HepG2 (cell line): ENCODE measurements around the gene CD8A. TPM values are rescaled to one million over a fixed set of nuclear protein-coding genes. Genes with fewer than 3 reads are reported as not detected.

Experiments
- ATAC-seq: fragments of 200-7000 bp; cut with Tn5 transposase; 3 replicates; pipeline ENCODE4 v1.9.1; 2020; ENCODE audit warnings: mild to moderate bottlenecking, moderate library complexity
- BruUV-seq: library from RNA; stranded (reverse); fragments of 400-500 nt; replicated peaks from 2 replicates; lab custom pipeline; 2021; lab: Mats Ljungman, UMichigan
- CTCF ChIA-PET: fragments of 300-600 bp; formaldehyde crosslinking; extraction: SDS; loops from one replicate; lab custom pipeline; 2021; ENCODE audit warnings: low total read pairs, inconsistent platforms, low intra/inter-chr PET ratio; lab: Yijun Ruan, JAX
- POLR2A ChIA-PET: fragments of 350-600 bp; sonication (Branson Sonifier 250); formaldehyde crosslinking; loops from one replicate; lab custom pipeline; 2020; ENCODE audit warnings: antibody characterized with exemption, inconsistent platforms; lab: Yijun Ruan, JAX
- DNase-seq: peaks from one replicate; pipeline ENCODE4 v3.0.0-alpha.2; 2015; ENCODE audit warnings: low spot score
- FAIRE-seq: peaks from 3 replicates; lab custom pipeline; 2011; peaks lifted over from hg19 to GRCh38; lab: Jason Lieb, UNC
- H2AFZ ChIP-seq: one replicate; pipeline ENCODE4 v1.6.1; 2011; ENCODE audit warnings: low read length, inconsistent platforms
- H3K27ac ChIP-seq: fragments of 300-600 bp; 3 replicates; pipeline ENCODE4 v1.8.0; 2011; ENCODE audit warnings: mixed run types, mild to moderate bottlenecking, mixed read lengths, low read length, inconsistent platforms; ENCODE audit not compliant: insufficient read depth; ENCODE audit errors: extremely low read length
- H3K27me3 ChIP-seq, 2 experiments: fragments of 200-600 bp in 1 of 2; 2 replicates in 1 of 2; 3 replicates in 1 of 2; pipeline versions ENCODE4 v1.6.0 to v1.8.0; 2011; ENCODE audit warnings: low read length in 2 of 2, mild to moderate bottlenecking in 2 of 2, moderate library complexity in 2 of 2, inconsistent platforms in 1 of 2; ENCODE audit not compliant: insufficient read depth in 2 of 2, control insufficient read depth in 1 of 2
- H3K36me3 ChIP-seq, 2 experiments: fragments of 200-600 bp in 1 of 2; replicated peaks in 1 of 2; 2 replicates in 1 of 2; 3 replicates in 1 of 2; pipeline versions ENCODE4 v1.5.1 to v1.8.0; 2011; ENCODE audit warnings: low read length in 2 of 2, inconsistent platforms in 1 of 2; ENCODE audit not compliant: insufficient read depth in 2 of 2, control insufficient read depth in 1 of 2
- H3K4me1 ChIP-seq: 2 replicates; pipeline ENCODE4 v1.5.1; 2012; ENCODE audit warnings: low read length, inconsistent platforms; ENCODE audit not compliant: insufficient read depth
- H3K4me2 ChIP-seq: 2 replicates; pipeline ENCODE4 v1.6.0; 2011; ENCODE audit warnings: low read depth, low read length, inconsistent platforms
- H3K4me3 ChIP-seq, 3 experiments: fragments of 200-600 bp in 1 of 3; sonication (generic), shearing (Covaris generic) in 1 of 3; replicated peaks in 1 of 3; 2 replicates each; pipeline ENCODE4 v1.5.1; 2011 to 2016; ENCODE audit warnings: low read length in 3 of 3, inconsistent platforms in 2 of 3, low read depth in 2 of 3, mild to moderate bottlenecking in 2 of 3, control low read depth in 1 of 3, mixed read lengths in 1 of 3; ENCODE audit not compliant: insufficient read depth in 1 of 3
- H3K79me2 ChIP-seq: one replicate; pipeline ENCODE4 v1.6.1; 2011; ENCODE audit warnings: low read length, inconsistent platforms; ENCODE audit not compliant: insufficient read depth
- H3K9ac ChIP-seq: 2 replicates; pipeline ENCODE4 v1.6.0; 2011; ENCODE audit warnings: mild to moderate bottlenecking, low read depth, low read length, inconsistent platforms; ENCODE audit not compliant: insufficient read depth
- H3K9me3 ChIP-seq: 2 replicates; pipeline ENCODE4 v1.5.1; 2012; ENCODE audit warnings: mild to moderate bottlenecking, low read length
- H4K20me1 ChIP-seq: 2 replicates; pipeline ENCODE4 v1.6.0; 2011; ENCODE audit warnings: inconsistent platforms, mild to moderate bottlenecking, low read length, moderate library complexity; ENCODE audit not compliant: insufficient read depth
- ATAD3A ChIP-seq: sonication (generic); formaldehyde crosslinking; IDR thresholded peaks from 2 replicates; pipeline ENCODE4 v1.4.0; 2020; ENCODE audit warnings: missing genetic modification reagents
- HNRNPUL1 ChIP-seq: fragments of 200-400 bp; formaldehyde crosslinking; IDR thresholded peaks from 2 replicates; pipeline ENCODE4 v1.6.1; 2017; ENCODE audit warnings: low read depth, mild to moderate bottlenecking, low read length, moderate library complexity
- MIER2 ChIP-seq: IDR thresholded peaks from 2 replicates; pipeline ENCODE4 v1.6.1; 2016; ENCODE audit warnings: missing biosample characterization, missing genetic modification reagents
- NFKBIZ ChIP-seq: IDR thresholded peaks from 2 replicates; pipeline ENCODE4 v1.6.1; 2018; ENCODE audit warnings: missing genetic modification reagents, missing compliant biosample characterization
- PAXIP1 ChIP-seq: sonication (generic); formaldehyde crosslinking; conservative IDR thresholded peaks from 2 replicates; pipeline ENCODE4 v1.4.0; 2020; ENCODE audit warnings: mild to moderate bottlenecking, missing genetic modification reagents, moderate library complexity
- RFXAP ChIP-seq: sonication (generic); formaldehyde crosslinking; IDR thresholded peaks from 2 replicates; pipeline ENCODE4 v1.4.0; 2020; ENCODE audit warnings: missing genetic modification reagents, borderline replicate concordance
- ZKSCAN8 ChIP-seq: IDR thresholded peaks from 2 replicates; pipeline ENCODE4 v1.6.1; 2016; ENCODE audit warnings: borderline replicate concordance, missing genetic modification reagents, missing compliant biosample characterization
- ZNF34 ChIP-seq: sonication (generic); formaldehyde crosslinking; IDR thresholded peaks from 2 replicates; pipeline ENCODE4 v1.4.0; 2020; ENCODE audit warnings: mild to moderate bottlenecking, missing genetic modification reagents, borderline replicate concordance
- ZNF431 ChIP-seq: sonication (generic); formaldehyde crosslinking; IDR thresholded peaks from 2 replicates; pipeline ENCODE4 v1.9.0; 2022; ENCODE audit warnings: missing genetic modification reagents, low read depth, mild to moderate bottlenecking, borderline replicate concordance
- ZNF75D ChIP-seq: sonication (generic); formaldehyde crosslinking; IDR thresholded peaks from 2 replicates; pipeline ENCODE4 v1.8.1; 2023; ENCODE audit warnings: missing genetic modification reagents, mild to moderate bottlenecking, borderline replicate concordance
- WGBS: methylation state at CpG from one replicate; pipeline ENCODE4 v1.1.6; 2017; ENCODE audit warnings: low lambda C conversion rate; 5-methylcytosine and 5-hydroxymethylcytosine counted together
- in situ Hi-C: cut with HindIII; loops from 2 replicates; pipeline ENCODE4 v1.10.0; 2017; ENCODE audit warnings: low pct_unique_long_range_greater_than_20kb; ENCODE audit not compliant: extremely low pct_ligation_motif_present
- intact Hi-C: fragments of 100-400 bp; cut with micrococcal nuclease; formaldehyde crosslinking; loops from one replicate; pipeline ENCODE4 v1.10.0; 2022; ENCODE audit not compliant: unreplicated experiment
- polyA plus RNA-seq, 8 experiments: library from polyadenylated mRNA; depleted of rRNA in 3 of 8; stranded (reverse) in 7 of 8; unstranded in 1 of 8; fragments of >200 nt; fragmentation: Illumina TruSeq in 4 of 8; extraction: Trizol in 4 of 8; gene quantifications; 2 replicates each; pipeline versions ENCODE4 v1.2.1 to v1.2.3, GENCODE V29; 2011 to 2016; ENCODE audit warnings: low read depth in 4 of 8, missing spikeins in 1 of 8, mixed read lengths in 1 of 8; ENCODE audit not compliant: insufficient read depth in 1 of 8
- total RNA-seq, 5 experiments: library from RNA; depleted of rRNA; stranded (reverse); fragments of >200 nt; fragmentation: Illumina TruSeq; extraction: Trizol; gene quantifications; 2 replicates each; pipeline ENCODE4 v1.2.3, GENCODE V29; 2016; ENCODE audit warnings: low read depth in 1 of 5
- TF ChIP-seq, protein P1 (sequence below): sonication (generic); formaldehyde crosslinking; IDR thresholded peaks from 2 replicates; pipeline ENCODE4 v1.4.0; 2020; ENCODE audit warnings: missing genetic modification reagents, borderline replicate concordance

Gene CD8A
- total and polyA plus RNA-seq, 2 of the 13 experiments (the other 11 are each of a cell fraction or from before 2014, with no cell fraction given): 0.09 TPM; not detected in 1

DNA sequence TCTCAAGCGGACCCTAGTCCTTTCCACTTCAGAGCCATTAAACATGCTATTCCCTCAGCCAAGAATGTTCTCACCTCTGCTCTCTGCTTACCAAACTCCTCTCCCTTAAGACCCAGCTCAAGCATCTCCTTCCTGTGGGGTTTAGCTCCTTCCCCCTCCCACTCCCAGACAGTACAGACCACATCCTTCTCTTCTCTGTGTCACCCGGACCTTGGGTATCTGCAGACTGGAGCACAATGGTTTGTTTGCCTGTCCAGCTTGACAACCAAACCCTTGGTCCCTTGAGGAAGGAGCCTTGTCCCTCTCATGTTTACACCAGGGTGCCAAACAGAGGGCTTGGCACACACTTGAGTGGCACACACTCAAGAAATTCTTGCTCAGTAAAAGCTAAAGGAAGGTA is 4.1 kb upstream of the CD8A start:
- TF ChIP-seq ZKSCAN8: no peak
- no peak for TF ChIP-seq ZNF431
- TF ChIP-seq MIER2 (CRISPR knock-in tag): no peak
- BruUV-seq: no TSS peak
- in situ Hi-C loops (no loop called here), intact Hi-C loops (no loop called here)
- Histone ChIP-seq H3K79me2 (no peaks in the 10 kb centered on the region), H3K4me3 (no peak overlapping the region), H3K4me2 (no peak overlapping the region), H3K4me1 (peaks cover 9% of the 10 kb centered on the region; the same call in 1 of the 2 replicates), H3K27me3 (peaks cover 9 to 44% of the 10 kb centered on the region in 2 experiments), H3K27ac (no peak overlapping the region), H2AFZ (no peak overlapping the region), H4K20me1 (no peaks in the 10 kb centered on the region), H3K9ac (no peak overlapping the region), H3K9me3 (peaks cover 22% of the 10 kb centered on the region), H3K36me3 (no peaks in the 10 kb centered on the region)
- 46% methylated on average over 2 of the region's 2 CpGs for WGBS
- DNase-seq (no peak), ATAC-seq (no peak), FAIRE-seq (no peak)
- ChIA-PET CTCF (no interaction called here), POLR2A (no interaction called here)

DNA sequence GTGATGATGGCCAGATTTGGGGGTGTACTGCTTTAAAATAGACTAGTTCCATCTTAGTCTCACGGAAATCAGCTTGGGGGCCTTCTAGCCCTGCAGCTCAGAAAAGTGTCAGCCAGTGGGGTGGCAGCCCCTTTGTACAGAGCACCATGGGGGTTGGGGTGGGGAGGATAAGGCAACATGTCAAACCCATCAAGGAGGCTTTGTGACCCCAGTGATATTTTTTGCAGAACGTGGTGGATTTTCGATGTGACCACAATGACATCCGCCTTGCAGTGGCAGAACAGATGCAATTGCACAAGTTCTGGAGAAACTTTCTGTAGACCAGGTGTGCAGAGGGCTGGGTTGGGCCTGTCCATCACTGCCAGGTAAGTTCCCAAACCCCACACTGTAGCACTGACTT is 3.0 kb upstream of the CD8A start:
- no peak overlapping the region for H2AFZ ChIP-seq
- 7% methylated on average over 4 of the region's 4 CpGs for WGBS
- H3K4me3 ChIP-seq: no peak overlapping the region
- in situ Hi-C loops (no loop called here), intact Hi-C loops (no loop called here)
- DNase-seq (no peak), FAIRE-seq (no peak), ATAC-seq (no peak)
- H3K9ac ChIP-seq: no peak overlapping the region
- H3K4me2 ChIP-seq: no peak overlapping the region
- ChIA-PET CTCF (no interaction called here), POLR2A (no interaction called here)
- peaks cover 22% of the 10 kb centered on the region for H3K9me3 ChIP-seq
- no TSS peak for BruUV-seq
- H3K4me1 ChIP-seq: peaks cover 9% of the 10 kb centered on the region; the same call in 1 of the 2 replicates
- H3K36me3 ChIP-seq: no peaks in the 10 kb centered on the region
- no peaks in the 10 kb centered on the region for H4K20me1 ChIP-seq
- peaks cover 10 to 53% of the 10 kb centered on the region in 2 experiments for H3K27me3 ChIP-seq
- H3K27ac ChIP-seq: no peak overlapping the region
- H3K79me2 ChIP-seq: no peaks in the 10 kb centered on the region
- TF ChIP-seq, protein P1, sequence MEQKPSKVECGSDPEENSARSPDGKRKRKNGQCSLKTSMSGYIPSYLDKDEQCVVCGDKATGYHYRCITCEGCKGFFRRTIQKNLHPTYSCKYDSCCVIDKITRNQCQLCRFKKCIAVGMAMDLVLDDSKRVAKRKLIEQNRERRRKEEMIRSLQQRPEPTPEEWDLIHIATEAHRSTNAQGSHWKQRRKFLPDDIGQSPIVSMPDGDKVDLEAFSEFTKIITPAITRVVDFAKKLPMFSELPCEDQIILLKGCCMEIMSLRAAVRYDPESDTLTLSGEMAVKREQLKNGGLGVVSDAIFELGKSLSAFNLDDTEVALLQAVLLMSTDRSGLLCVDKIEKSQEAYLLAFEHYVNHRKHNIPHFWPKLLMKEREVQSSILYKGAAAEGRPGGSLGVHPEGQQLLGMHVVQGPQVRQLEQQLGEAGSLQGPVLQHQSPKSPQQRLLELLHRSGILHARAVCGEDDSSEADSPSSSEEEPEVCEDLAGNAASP (CRISPR knock-in tag): no peak
- no peak for TF ChIP-seq PAXIP1 (CRISPR knock-in tag)
- TF ChIP-seq ZNF34 (CRISPR knock-in tag): no peak
- no peak for TF ChIP-seq HNRNPUL1
- TF ChIP-seq ATAD3A: no peak
- no peak for TF ChIP-seq NFKBIZ (CRISPR knock-in tag)
- no peak for TF ChIP-seq RFXAP (CRISPR knock-in tag)
- no peak for TF ChIP-seq ZNF75D
